Measurements from ENCODE around the gene WBP1.
A peak's percentile ranks its signal among the peaks of the same experiment; 100 is the strongest.

The WBP1 gene

GRCh38 chr2:74444498-74445318 lies 13.5 kb upstream of the WBP1 start:
- TF ChIP-seq CTCF (IDR thresholded peaks at IDR 0.05; ENCODE audit: low read depth, low read length) = no peak
- no peak overlapping the region for H3K4me3 ChIP-seq (ENCODE audit: low read depth, low read length)

- no peak for TF ChIP-seq CTCF (IDR thresholded peaks at IDR 0.05; ENCODE audit: low read depth, low read length)
- H3K4me3 ChIP-seq (ENCODE audit: low read depth, low read length) = no peak overlapping the region
Observed at GRCh38 chr2:74447230-74447999, 10.8 kb upstream of the WBP1 start.

- H3K4me3 ChIP-seq (ENCODE audit: low read depth, low read length) = no peak overlapping the region
- TF ChIP-seq CTCF (IDR thresholded peaks at IDR 0.05; ENCODE audit: low read depth, low read length) = no peak
Observed at GRCh38 chr2:74448771-74449170, 9.5 kb upstream of the WBP1 start.

- no peak for TF ChIP-seq CTCF (IDR thresholded peaks at IDR 0.05; ENCODE audit: low read depth, low read length)
- H3K4me3 ChIP-seq (ENCODE audit: low read depth, low read length) = no peak overlapping the region
Observed at GRCh38 chr2:74450570-74451190, 7.6 kb upstream of the WBP1 start.

- peak within 1 kb of the TSS; percentile 72 for H3K4me3 ChIP-seq (ENCODE audit: low read depth, low read length)
- no peak for TF ChIP-seq CTCF (IDR thresholded peaks at IDR 0.05; ENCODE audit: low read depth, low read length)
Observed at GRCh38 chr2:74454654-74455511, 3.4 kb upstream of the WBP1 start, which contains the start of gene INO80B. TSS of gene INO80B (plus strand) at chr2:74455087. CDS start at chr2:74455117, 30 bp downstream.

- TF ChIP-seq CTCF (IDR thresholded peaks at IDR 0.05; ENCODE audit: low read depth, low read length) = no peak
- H3K4me3 ChIP-seq (ENCODE audit: low read depth, low read length) = peak overlapping the region; percentile 70
Observed at GRCh38 chr2:74457129-74457548, 1.1 kb upstream of the WBP1 start.
